ENCODE data around the gene TTC32. TPM values are rescaled to one million over a fixed set of nuclear protein-coding genes. Genes with fewer than 3 reads are reported as not detected.

Gene TTC32
- total RNA-seq, 1 experiment from 2014 or later: 5.7 TPM

- H3K4me3 ChIP-seq (ENCODE audit: insufficient read depth, low read depth, low read length): no peak overlapping the region
- H3K36me3 ChIP-seq (replicated peaks; ENCODE audit: control insufficient read depth, insufficient read depth, low read length): no peaks in the 10 kb centered on the region
- H3K27me3 ChIP-seq (ENCODE audit: control insufficient read depth, insufficient read depth, low read length): peaks cover 18% of the 10 kb centered on the region
- no peak for DNase-seq
These were observed 28.8 kb downstream of the TTC32 start for GRCh38 chr2:19873014-19873413.

- Histone ChIP-seq H3K27me3 (ENCODE audit: control insufficient read depth, insufficient read depth, low read length) (peaks cover 25% of the 10 kb centered on the region), H3K4me3 (ENCODE audit: insufficient read depth, low read depth, low read length) (no peak overlapping the region), H3K36me3 (replicated peaks; ENCODE audit: control insufficient read depth, insufficient read depth, low read length) (no peaks in the 10 kb centered on the region)
- DNase-seq: no peak
These were observed 29.5 kb downstream of the TTC32 start for GRCh38 chr2:19872302-19872701.

GRCh38 chr2:19871836-19872235 lies 29.9 kb downstream of the TTC32 start:
- no peaks in the 10 kb centered on the region for H3K36me3 ChIP-seq (replicated peaks; ENCODE audit: control insufficient read depth, insufficient read depth, low read length)
- DNase-seq: no peak
- no peak overlapping the region for H3K4me3 ChIP-seq (ENCODE audit: insufficient read depth, low read depth, low read length)
- peaks cover 29% of the 10 kb centered on the region for H3K27me3 ChIP-seq (ENCODE audit: control insufficient read depth, insufficient read depth, low read length)

- Histone ChIP-seq H3K27me3 (ENCODE audit: control insufficient read depth, insufficient read depth, low read length) (peaks cover 29% of the 10 kb centered on the region), H3K4me3 (ENCODE audit: insufficient read depth, low read depth, low read length) (no peak overlapping the region), H3K36me3 (replicated peaks; ENCODE audit: control insufficient read depth, insufficient read depth, low read length) (no peaks in the 10 kb centered on the region)
- DNase-seq: no peak
These were observed 31.0 kb downstream of the TTC32 start for GRCh38 chr2:19870792-19871191.

- peak overlapping the region; percentile 42 for H3K4me3 ChIP-seq (ENCODE audit: insufficient read depth, low read depth, low read length)
- no peaks in the 10 kb centered on the region for H3K36me3 ChIP-seq (replicated peaks; ENCODE audit: control insufficient read depth, insufficient read depth, low read length)
- peak; percentile 88 for DNase-seq
- peaks cover 29% of the 10 kb centered on the region for H3K27me3 ChIP-seq (ENCODE audit: control insufficient read depth, insufficient read depth, low read length)
These were observed 32.8 kb downstream of the TTC32 start for GRCh38 chr2:19868701-19869580.

- DNase-seq: no peak
- Histone ChIP-seq H3K36me3 (replicated peaks; ENCODE audit: control insufficient read depth, insufficient read depth, low read length) (no peaks in the 10 kb centered on the region), H3K27me3 (ENCODE audit: control insufficient read depth, insufficient read depth, low read length) (peaks cover 29% of the 10 kb centered on the region), H3K4me3 (ENCODE audit: insufficient read depth, low read depth, low read length) (peak overlapping the region; percentile 42)
These were observed 33.6 kb downstream of the TTC32 start for GRCh38 chr2:19868224-19868623.

GRCh38 chr2:19866771-19867170 lies 35.0 kb downstream of the TTC32 start:
- no peak for DNase-seq
- Histone ChIP-seq H3K4me3 (ENCODE audit: insufficient read depth, low read depth, low read length) (no peak overlapping the region), H3K36me3 (replicated peaks; ENCODE audit: control insufficient read depth, insufficient read depth, low read length) (no peaks in the 10 kb centered on the region), H3K27me3 (ENCODE audit: control insufficient read depth, insufficient read depth, low read length) (peaks cover 29% of the 10 kb centered on the region)

- no peak for DNase-seq
- H3K36me3 ChIP-seq (replicated peaks; ENCODE audit: control insufficient read depth, insufficient read depth, low read length): no peaks in the 10 kb centered on the region
- H3K27me3 ChIP-seq (ENCODE audit: control insufficient read depth, insufficient read depth, low read length): peaks cover 27% of the 10 kb centered on the region
- no peak overlapping the region for H3K4me3 ChIP-seq (ENCODE audit: insufficient read depth, low read depth, low read length)
These were observed 36.6 kb downstream of the TTC32 start for GRCh38 chr2:19865151-19865550.

- no peaks in the 10 kb centered on the region for H3K36me3 ChIP-seq (replicated peaks; ENCODE audit: control insufficient read depth, insufficient read depth, low read length)
- H3K27me3 ChIP-seq (ENCODE audit: control insufficient read depth, insufficient read depth, low read length): peaks cover 24% of the 10 kb centered on the region
- no peak for DNase-seq
- no peak overlapping the region for H3K4me3 ChIP-seq (ENCODE audit: insufficient read depth, low read depth, low read length)
These were observed 37.4 kb downstream of the TTC32 start for GRCh38 chr2:19864381-19864780.

- peak; percentile 93 for DNase-seq
- Histone ChIP-seq H3K27me3 (ENCODE audit: control insufficient read depth, insufficient read depth, low read length) (peaks cover 15% of the 10 kb centered on the region), H3K4me3 (ENCODE audit: insufficient read depth, low read depth, low read length) (peak overlapping the region; percentile 24), H3K36me3 (replicated peaks; ENCODE audit: control insufficient read depth, insufficient read depth, low read length) (no peaks in the 10 kb centered on the region)
These were observed 38.3 kb downstream of the TTC32 start for GRCh38 chr2:19863303-19864041.

- DNase-seq: no peak
- Histone ChIP-seq H3K36me3 (replicated peaks; ENCODE audit: control insufficient read depth, insufficient read depth, low read length) (no peaks in the 10 kb centered on the region), H3K27me3 (ENCODE audit: control insufficient read depth, insufficient read depth, low read length) (no peaks in the 10 kb centered on the region; the same call in none of the 2 replicates), H3K4me3 (ENCODE audit: insufficient read depth, low read depth, low read length) (no peak overlapping the region)
These were observed 40.0 kb downstream of the TTC32 start for GRCh38 chr2:19861813-19862212.

- H3K27me3 ChIP-seq (ENCODE audit: control insufficient read depth, insufficient read depth, low read length): no peaks in the 10 kb centered on the region; the same call in 1 of the 2 replicates
- H3K4me3 ChIP-seq (ENCODE audit: insufficient read depth, low read depth, low read length): no peak overlapping the region
- DNase-seq: no peak
- H3K36me3 ChIP-seq (replicated peaks; ENCODE audit: control insufficient read depth, insufficient read depth, low read length): no peaks in the 10 kb centered on the region
These were observed 41.8 kb downstream of the TTC32 start for GRCh38 chr2:19860022-19860421.

GRCh38 chr2:19859565-19859964 lies 42.2 kb downstream of the TTC32 start:
- Histone ChIP-seq H3K36me3 (replicated peaks; ENCODE audit: control insufficient read depth, insufficient read depth, low read length) (no peaks in the 10 kb centered on the region), H3K4me3 (ENCODE audit: insufficient read depth, low read depth, low read length) (no peak overlapping the region), H3K27me3 (ENCODE audit: control insufficient read depth, insufficient read depth, low read length) (no peaks in the 10 kb centered on the region)
- DNase-seq: no peak

GRCh38 chr2:19857806-19858205 lies 44.0 kb downstream of the TTC32 start:
- H3K27me3 ChIP-seq (ENCODE audit: control insufficient read depth, insufficient read depth, low read length): no peaks in the 10 kb centered on the region
- H3K4me3 ChIP-seq (ENCODE audit: insufficient read depth, low read depth, low read length): no peak overlapping the region
- no peaks in the 10 kb centered on the region for H3K36me3 ChIP-seq (replicated peaks; ENCODE audit: control insufficient read depth, insufficient read depth, low read length)
- no peak for DNase-seq

- no peak for DNase-seq
- Histone ChIP-seq H3K27me3 (ENCODE audit: control insufficient read depth, insufficient read depth, low read length) (no peaks in the 10 kb centered on the region), H3K36me3 (replicated peaks; ENCODE audit: control insufficient read depth, insufficient read depth, low read length) (no peaks in the 10 kb centered on the region), H3K4me3 (ENCODE audit: insufficient read depth, low read depth, low read length) (no peak overlapping the region)
These were observed 44.7 kb downstream of the TTC32 start for GRCh38 chr2:19857100-19857499.
